Measurements from ENCODE around the gene PSD2.

Gene PSD2

DNA sequence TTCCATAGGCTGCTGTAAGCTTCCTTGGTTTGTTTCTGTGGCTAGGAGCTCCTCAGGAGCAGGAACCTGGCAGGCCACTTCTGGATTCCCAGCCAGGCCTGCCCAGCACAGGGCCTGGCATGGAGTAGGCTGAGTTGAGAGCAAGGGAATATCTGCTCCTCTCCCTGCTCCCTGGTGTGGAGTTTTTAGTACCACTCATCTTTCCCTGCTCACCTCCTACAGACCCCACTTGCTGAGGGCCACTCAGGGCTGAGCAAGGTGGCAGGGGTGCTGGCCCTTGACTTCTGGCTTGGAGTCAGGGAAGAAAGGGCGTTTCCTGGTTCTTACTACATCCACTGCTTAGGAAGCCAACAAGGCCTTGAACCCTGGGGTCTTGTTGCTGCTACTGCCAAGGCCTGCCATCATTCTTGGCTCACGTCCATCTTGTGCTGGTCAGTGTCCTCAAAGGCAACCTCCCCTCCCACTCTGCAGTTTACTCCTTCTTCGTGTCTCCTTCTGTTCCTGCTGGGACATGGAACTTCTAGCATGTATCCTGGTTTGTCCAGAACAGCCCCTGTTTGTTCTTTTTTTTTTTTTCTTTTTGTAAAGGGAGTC, 54.9 kb downstream of the PSD2 start:
- Mint-ChIP-seq H3K27ac (no peak overlapping the region), H3K9me3 (no peaks in the 10 kb centered on the region), H3K4me3 (no peak overlapping the region), H3K27me3 (peaks cover 46% of the 10 kb centered on the region), H3K36me3 (ENCODE audit: low read depth) (no peaks in the 10 kb centered on the region), H3K4me1 (ENCODE audit: low read depth) (peaks cover 5% of the 10 kb centered on the region)
- intact Hi-C loops (cut with micrococcal nuclease) = no loop called here

- no peaks in the 10 kb centered on the region for H3K9me3 Mint-ChIP-seq
- H3K4me3 Mint-ChIP-seq = no peak overlapping the region
- H3K27me3 Mint-ChIP-seq = peaks cover 37% of the 10 kb centered on the region
These were observed 56.0 kb downstream of the PSD2 start for GRCh38 chr5:139851558-139851957.

GRCh38 chr5:139852696-139853095, 57.1 kb downstream of the PSD2 start:
- no peak overlapping the region for H3K27ac Mint-ChIP-seq
- no peaks in the 10 kb centered on the region for H3K36me3 Mint-ChIP-seq (ENCODE audit: low read depth)
- H3K9me3 Mint-ChIP-seq = no peaks in the 10 kb centered on the region
- no peaks in the 10 kb centered on the region for H3K4me1 Mint-ChIP-seq (ENCODE audit: low read depth)
- H3K27me3 Mint-ChIP-seq = peaks cover 27% of the 10 kb centered on the region
- intact Hi-C loops (cut with micrococcal nuclease) = no loop called here
- no peak overlapping the region for H3K4me3 Mint-ChIP-seq

More at GRCh38 chr5:139851558-139851957, 56.0 kb downstream of the PSD2 start:
- H3K36me3 Mint-ChIP-seq (ENCODE audit: low read depth) = no peaks in the 10 kb centered on the region
- H3K4me1 Mint-ChIP-seq (ENCODE audit: low read depth) = peaks cover 5% of the 10 kb centered on the region
- intact Hi-C loops (cut with micrococcal nuclease) = no loop called here
- H3K27ac Mint-ChIP-seq = no peak overlapping the region

DNA sequence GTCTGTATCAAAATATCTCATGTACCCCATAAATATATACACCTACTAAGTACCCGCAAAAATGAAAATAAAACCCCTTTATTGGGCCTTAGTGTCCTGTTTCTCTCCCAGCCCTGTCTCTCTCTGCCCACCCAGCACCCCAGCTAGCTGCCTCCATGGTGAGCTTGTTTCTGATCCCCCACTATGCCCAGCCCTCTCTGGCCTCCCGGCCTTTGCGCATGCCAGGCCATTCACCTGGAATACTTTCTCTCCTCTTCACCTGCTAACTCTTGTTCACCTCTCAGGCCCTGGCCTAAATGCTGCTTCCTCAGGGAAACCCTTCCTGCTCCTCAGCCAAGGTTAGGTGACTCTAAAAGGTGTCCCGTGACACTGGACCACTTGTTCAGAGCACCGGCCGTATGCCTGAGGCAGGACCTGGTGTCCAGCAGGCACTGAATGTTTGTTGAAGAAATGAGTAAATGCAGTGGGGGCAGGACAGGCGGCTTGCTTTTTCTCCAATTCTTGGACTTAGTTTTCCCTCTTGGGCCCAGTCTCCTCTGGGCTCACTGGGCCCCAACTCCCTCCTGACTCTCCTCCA, 58.5 kb downstream of the PSD2 start:
- Mint-ChIP-seq H3K27me3 (peaks cover 21% of the 10 kb centered on the region), H3K27ac (no peak overlapping the region), H3K36me3 (ENCODE audit: low read depth) (no peaks in the 10 kb centered on the region), H3K9me3 (no peaks in the 10 kb centered on the region), H3K4me3 (no peak overlapping the region), H3K4me1 (ENCODE audit: low read depth) (no peaks in the 10 kb centered on the region)
- intact Hi-C loops (cut with micrococcal nuclease) = no loop called here

- intact Hi-C loops (cut with micrococcal nuclease) = no loop called here
- H3K27me3 Mint-ChIP-seq = peaks cover 13% of the 10 kb centered on the region
- no peak overlapping the region for H3K27ac Mint-ChIP-seq
- no peaks in the 10 kb centered on the region for H3K4me1 Mint-ChIP-seq (ENCODE audit: low read depth)
- H3K9me3 Mint-ChIP-seq = no peaks in the 10 kb centered on the region
- no peak overlapping the region for H3K4me3 Mint-ChIP-seq
- no peaks in the 10 kb centered on the region for H3K36me3 Mint-ChIP-seq (ENCODE audit: low read depth)
These were observed 59.3 kb downstream of the PSD2 start for GRCh38 chr5:139854953-139855352.

DNA sequence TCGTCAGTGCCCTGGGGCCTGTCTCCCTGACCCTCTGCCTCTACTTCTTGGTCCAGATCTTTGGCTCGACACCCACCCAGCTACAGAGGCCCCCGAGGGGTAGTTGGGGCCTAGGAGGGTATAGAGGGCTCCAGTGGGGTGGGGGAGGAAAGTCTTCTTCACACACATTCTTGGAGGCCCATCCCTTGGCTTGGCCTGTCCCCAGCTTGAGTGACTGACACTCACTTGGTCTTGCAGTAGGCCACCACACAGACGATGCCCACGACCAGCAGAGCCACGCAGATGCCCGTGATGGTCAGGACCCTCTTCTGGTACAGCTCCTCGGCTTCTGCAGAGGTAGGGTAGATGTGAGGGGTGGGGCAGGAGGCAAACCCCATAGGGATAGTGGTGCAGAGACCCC, 59.8 kb downstream of the PSD2 start:
- H3K4me3 Mint-ChIP-seq = no peak overlapping the region
- intact Hi-C loops (cut with micrococcal nuclease) = no loop called here
- peaks cover 8% of the 10 kb centered on the region for H3K27me3 Mint-ChIP-seq
- H3K36me3 Mint-ChIP-seq (ENCODE audit: low read depth) = no peaks in the 10 kb centered on the region
- H3K27ac Mint-ChIP-seq = no peak overlapping the region
- no peaks in the 10 kb centered on the region for H3K9me3 Mint-ChIP-seq
- H3K4me1 Mint-ChIP-seq (ENCODE audit: low read depth) = no peaks in the 10 kb centered on the region

GRCh38 chr5:139855946-139856540, 60.4 kb downstream of the PSD2 start:
- no peak overlapping the region for H3K4me3 Mint-ChIP-seq
- no peaks in the 10 kb centered on the region for H3K4me1 Mint-ChIP-seq (ENCODE audit: low read depth)
- intact Hi-C loops (cut with micrococcal nuclease) = no loop called here
- H3K9me3 Mint-ChIP-seq = no peaks in the 10 kb centered on the region
- H3K36me3 Mint-ChIP-seq (ENCODE audit: low read depth) = no peaks in the 10 kb centered on the region
- H3K27me3 Mint-ChIP-seq = peaks cover 3% of the 10 kb centered on the region
- no peak overlapping the region for H3K27ac Mint-ChIP-seq

DNA sequence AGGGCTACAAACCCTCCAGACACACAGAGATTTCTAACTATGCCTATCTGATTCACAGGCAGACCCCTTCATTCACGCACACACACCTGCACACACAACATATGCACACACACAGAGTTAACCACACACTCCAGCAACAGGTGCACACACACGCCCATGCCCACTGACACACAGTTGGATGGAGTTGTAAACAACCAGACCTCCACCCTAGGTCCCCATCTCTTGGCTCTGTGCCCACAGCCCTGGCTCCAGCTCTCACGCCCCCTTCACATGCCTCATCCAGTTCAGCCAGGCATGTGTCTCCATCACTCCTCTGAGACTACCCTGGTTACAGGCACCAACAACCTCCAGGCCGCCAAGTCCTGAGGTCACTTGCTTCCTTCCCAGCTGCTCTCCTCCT, 61.1 kb downstream of the PSD2 start:
- intact Hi-C loops (cut with micrococcal nuclease) = no loop called here
- no peaks in the 10 kb centered on the region for H3K9me3 Mint-ChIP-seq
- H3K4me3 Mint-ChIP-seq = no peak overlapping the region
- H3K27ac Mint-ChIP-seq = no peak overlapping the region
- H3K4me1 Mint-ChIP-seq (ENCODE audit: low read depth) = no peaks in the 10 kb centered on the region
- peaks cover 3% of the 10 kb centered on the region for H3K27me3 Mint-ChIP-seq
- no peaks in the 10 kb centered on the region for H3K36me3 Mint-ChIP-seq (ENCODE audit: low read depth)

DNA sequence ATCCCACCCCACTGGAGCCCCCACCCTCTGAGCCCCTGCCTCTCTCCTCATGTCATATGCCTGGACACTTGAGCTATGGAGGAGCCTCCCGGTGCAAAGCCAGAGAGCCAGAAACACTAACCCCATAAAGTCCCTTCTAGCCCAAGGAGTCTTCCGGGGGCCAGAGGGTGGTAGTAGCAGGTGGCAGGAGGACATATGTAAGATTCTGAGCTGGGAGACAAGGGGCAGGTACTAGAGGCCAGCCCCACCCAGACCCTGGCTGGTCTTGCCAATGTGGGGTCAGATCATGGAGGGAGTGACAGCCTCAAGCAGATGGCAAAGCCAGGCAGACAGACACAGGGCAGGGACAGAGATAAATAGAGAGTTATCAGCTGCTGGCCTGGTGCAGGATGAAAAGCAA, 63.4 kb downstream of the PSD2 start:
- H3K4me3 Mint-ChIP-seq = no peak overlapping the region
- H3K36me3 Mint-ChIP-seq (ENCODE audit: low read depth) = no peaks in the 10 kb centered on the region
- no peak overlapping the region for H3K27ac Mint-ChIP-seq
- H3K27me3 Mint-ChIP-seq = peaks cover 3% of the 10 kb centered on the region
- intact Hi-C loops (cut with micrococcal nuclease) = no loop called here
- no peaks in the 10 kb centered on the region for H3K9me3 Mint-ChIP-seq
- H3K4me1 Mint-ChIP-seq (ENCODE audit: low read depth) = no peaks in the 10 kb centered on the region

- no peak overlapping the region for H3K4me3 Mint-ChIP-seq
These were observed 65.6 kb downstream of the PSD2 start for GRCh38 chr5:139861021-139861888.

DNA sequence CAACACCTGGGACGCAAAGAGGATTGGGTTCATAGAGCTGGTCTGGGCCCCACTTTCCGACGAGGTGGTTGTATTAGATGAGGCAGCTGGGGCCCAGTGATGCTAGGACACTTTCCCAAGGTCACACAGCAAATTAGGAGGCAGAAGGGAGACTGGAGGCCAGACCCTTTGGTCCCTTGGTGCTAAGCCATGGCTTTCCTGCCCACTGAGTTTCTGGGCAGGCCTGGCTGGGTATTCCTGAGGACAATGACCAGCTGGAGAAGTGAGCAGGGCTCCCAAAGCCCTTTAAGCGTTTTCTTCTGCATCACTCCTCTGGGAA, 66.2 kb downstream of the PSD2 start:
- H3K4me1 Mint-ChIP-seq (ENCODE audit: low read depth) = no peaks in the 10 kb centered on the region
- intact Hi-C loops (cut with micrococcal nuclease) = no loop called here
- no peaks in the 10 kb centered on the region for H3K9me3 Mint-ChIP-seq
- no peaks in the 10 kb centered on the region for H3K36me3 Mint-ChIP-seq (ENCODE audit: low read depth)
- no peak overlapping the region for H3K27ac Mint-ChIP-seq
- H3K4me3 Mint-ChIP-seq = no peak overlapping the region
- peaks cover 14% of the 10 kb centered on the region for H3K27me3 Mint-ChIP-seq

More at GRCh38 chr5:139861021-139861888, 65.6 kb downstream of the PSD2 start:
- Mint-ChIP-seq H3K36me3 (ENCODE audit: low read depth) (no peaks in the 10 kb centered on the region), H3K4me1 (ENCODE audit: low read depth) (no peaks in the 10 kb centered on the region), H3K27me3 (peaks cover 11% of the 10 kb centered on the region), H3K9me3 (no peaks in the 10 kb centered on the region), H3K27ac (no peak overlapping the region)
- intact Hi-C loops (cut with micrococcal nuclease) = no loop called here

DNA sequence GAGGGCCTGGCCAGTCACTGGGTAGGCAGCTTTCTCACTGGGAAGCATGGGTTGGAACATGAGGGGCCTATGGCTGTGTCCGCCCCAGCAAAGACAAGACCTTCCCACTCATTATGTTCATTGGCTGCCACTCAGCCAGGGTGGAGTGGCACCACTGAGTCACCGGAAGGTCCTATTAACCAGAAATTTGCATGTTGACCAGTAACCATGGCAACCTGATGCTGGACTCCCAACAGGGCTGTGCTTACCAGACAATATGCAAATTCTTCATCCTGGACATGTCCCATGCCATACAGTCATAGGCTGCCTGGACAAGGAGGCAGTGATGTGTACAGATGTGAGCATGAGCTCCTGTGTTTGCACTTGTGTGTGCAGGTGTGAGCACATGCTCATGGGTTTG, 66.7 kb downstream of the PSD2 start:
- Mint-ChIP-seq H3K9me3 (no peaks in the 10 kb centered on the region), H3K36me3 (ENCODE audit: low read depth) (no peaks in the 10 kb centered on the region), H3K27ac (no peak overlapping the region), H3K4me3 (no peak overlapping the region), H3K4me1 (ENCODE audit: low read depth) (no peaks in the 10 kb centered on the region), H3K27me3 (peaks cover 17% of the 10 kb centered on the region)
- intact Hi-C loops (cut with micrococcal nuclease) = no loop called here

- no peaks in the 10 kb centered on the region for H3K36me3 Mint-ChIP-seq (ENCODE audit: low read depth)
- intact Hi-C loops (cut with micrococcal nuclease) = no loop called here
- no peak overlapping the region for H3K27ac Mint-ChIP-seq
- peaks cover 17% of the 10 kb centered on the region for H3K27me3 Mint-ChIP-seq
- no peak overlapping the region for H3K4me3 Mint-ChIP-seq
- H3K9me3 Mint-ChIP-seq = no peaks in the 10 kb centered on the region
- H3K4me1 Mint-ChIP-seq (ENCODE audit: low read depth) = no peaks in the 10 kb centered on the region
These were observed 67.2 kb downstream of the PSD2 start for GRCh38 chr5:139862803-139863202.

GRCh38 chr5:139863361-139863760, 67.8 kb downstream of the PSD2 start:
- Mint-ChIP-seq H3K27ac (no peak overlapping the region), H3K4me3 (no peak overlapping the region), H3K36me3 (ENCODE audit: low read depth) (no peaks in the 10 kb centered on the region), H3K27me3 (peaks cover 20% of the 10 kb centered on the region), H3K9me3 (no peaks in the 10 kb centered on the region), H3K4me1 (ENCODE audit: low read depth) (no peaks in the 10 kb centered on the region)
- intact Hi-C loops (cut with micrococcal nuclease) = no loop called here

All from dendritic cell treated with granulocyte-macrophage colony-stimulating factor and Interleukin-4, amounts not matched to agents 40 ng/mL and 50 ng/mL, for 4 days (primary cell).